Endothelial cell of hepatic sinusoid (primary cell): Measurements from ENCODE around the gene NTMT2.

Experiments used
- in situ Hi-C: cut with HindIII; loops from 2 replicates; pipeline ENCODE4 v1.10.0; 2017; ENCODE audit warnings: low sequenced_read_pairs

NTMT2 gene

GRCh38 chr1:170203693-170204092, 57.9 kb downstream of the NTMT2 start:
- in situ Hi-C loops = no loop called here

- in situ Hi-C loops = no loop called here
Measured at GRCh38 chr1:170204121-170204520, 58.4 kb downstream of the NTMT2 start.

- in situ Hi-C loops = no loop called here
Measured at GRCh38 chr1:170205301-170205700, 59.5 kb downstream of the NTMT2 start.

GRCh38 chr1:170209125-170209524, 63.4 kb downstream of the NTMT2 start:
- in situ Hi-C loops = no loop called here

- in situ Hi-C loops = no loop called here
Measured at GRCh38 chr1:170210142-170210541, 64.4 kb downstream of the NTMT2 start.

- in situ Hi-C loops = no loop called here
Measured at GRCh38 chr1:170213596-170213995, 67.8 kb downstream of the NTMT2 start.

- in situ Hi-C loops = no loop called here
Measured at GRCh38 chr1:170214117-170215032, 68.6 kb downstream of the NTMT2 start.

GRCh38 chr1:170215072-170215885, 69.5 kb downstream of the NTMT2 start:
- in situ Hi-C loops = no loop called here

GRCh38 chr1:170217517-170218256, 71.9 kb downstream of the NTMT2 start:
- in situ Hi-C loops = no loop called here

GRCh38 chr1:170218257-170218650, 72.5 kb downstream of the NTMT2 start:
- in situ Hi-C loops = no loop called here
